Thyroid gland (tissue), 4 donors: ENCODE results near the gene PCDH8. TPM values are rescaled to one million over a fixed set of nuclear protein-coding genes. Genes with fewer than 3 reads are reported as not detected.
A peak's percentile ranks its signal among the peaks of the same experiment; 100 is the strongest.

ENCODE experiments used
- DNase-seq, 2 donors: peaks; one replicate each; pipeline ENCODE4 v3.0.0-alpha.2; 2019
- H3K27ac ChIP-seq, 3 donors: fragments of 200-600 bp; sonication (generic); 1 replicate in 2 of 3; 2 replicates in 1 of 3; pipeline ENCODE4 v1.5.1; 2016 to 2019; ENCODE audit warnings: mild to moderate bottlenecking in 1 of 3, moderate library complexity in 1 of 3
- H3K27me3 ChIP-seq: fragments of 200-600 bp; sonication (generic); one replicate; pipeline ENCODE4 v1.5.1; 2019
- H3K36me3 ChIP-seq, 2 donors: fragments of 200-600 bp; sonication (generic); one replicate each; pipeline ENCODE4 v1.5.1; 2016 to 2019
- H3K4me1 ChIP-seq, 2 donors: fragments of 200-600 bp; sonication (generic); one replicate each; pipeline ENCODE4 v1.5.1; 2017 to 2019
- H3K4me3 ChIP-seq, 3 donors: fragments of 200-600 bp; sonication (generic); replicated peaks in 1 of 3; 1 replicate in 2 of 3; 2 replicates in 1 of 3; pipeline ENCODE4 v1.5.1; 2016; ENCODE audit warnings: mild to moderate bottlenecking in 1 of 3
- H3K9me3 ChIP-seq: fragments of 200-600 bp; sonication (generic); one replicate; pipeline ENCODE4 v1.5.1; 2017
- CTCF ChIP-seq, 6 experiments: fragments of 200-600 bp in 3 of 6; fragments of 450-650 bp in 3 of 6; sonication (generic) in 3 of 6; IDR thresholded peaks; one replicate each; pipeline ENCODE4 v1.5.1; 2016 to 2019; ENCODE audit warnings: antibody characterized with exemption in 6 of 6, mild to moderate bottlenecking in 2 of 6, inconsistent platforms in 1 of 6, moderate library complexity in 1 of 6
- POLR2A ChIP-seq, 2 donors: fragments of 450-650 bp; IDR thresholded peaks; one replicate each; pipeline ENCODE4 v1.6.1; 2017; ENCODE audit warnings: antibody characterized with exemption in 2 of 2, mild to moderate bottlenecking in 2 of 2, moderate library complexity in 1 of 2
- WGBS, 2 donors: methylation state at CpG; one replicate each; pipeline ENCODE4 v1.1.5; 2017; 5-methylcytosine and 5-hydroxymethylcytosine counted together
- intact Hi-C: fragments of 100-400 bp; cut with DNase I; formaldehyde crosslinking; loops from one replicate; pipeline ENCODE4 v1.15.1; 2023
- total RNA-seq, 4 donors: library from RNA; depleted of rRNA; stranded (reverse); fragments of >200 nt; gene quantifications; one replicate each; pipeline ENCODE4 v1.2.3, GENCODE V29; 2016

Gene PCDH8
- 1 to 10 TPM in 2 of 4 donors, not detected in 2; 2.1 TPM for total RNA-seq

- Histone ChIP-seq H3K4me3 (no peak within 1 kb of the TSS), H3K36me3 (no peaks in the 10 kb centered on the region), H3K27ac (no peak within 1 kb of the TSS), H3K4me1 (peaks cover 13 to 35% of the 10 kb centered on the region in 2 donors), H3K27me3 (peaks cover 21% of the 10 kb centered on the region), H3K9me3 (no peaks in the 10 kb centered on the region)
- intact Hi-C loops = loop anchor here (5.0 to 10.0 kb wide), 3 partner anchors 119 to 354 kb away; no protein-coding TSS in a partner anchor
- TF ChIP-seq POLR2A (IDR thresholded peaks at IDR 0.05) (no peak), CTCF (IDR thresholded peaks at IDR 0.05) (no peak)
- no peak for DNase-seq
- 3 to 8% methylated on average over 36 to 38 of the region's 41 CpGs for WGBS, 2 donors
These were observed at the start of gene PCDH8 for GRCh38 chr13:52848455-52849195. Gene PCDH8, minus strand, starts transcription at chr13:52848640. Its CDS starts 204 bp downstream, at chr13:52848436.

- peak in 1 of 2 donors; percentile 18 for DNase-seq
- no peak overlapping the region for H3K27ac ChIP-seq
- peaks cover 8 to 30% of the 10 kb centered on the region in 2 donors for H3K4me1 ChIP-seq
- intact Hi-C loops = no loop called here
- H3K4me3 ChIP-seq = no peak overlapping the region
- TF ChIP-seq POLR2A (IDR thresholded peaks at IDR 0.05) (no peak), CTCF (IDR thresholded peaks at IDR 0.05) (peak in 2 of 6 experiments; percentile 28 to 32)
- no peaks in the 10 kb centered on the region for H3K36me3 ChIP-seq
- no peaks in the 10 kb centered on the region for H3K9me3 ChIP-seq
- 51 to 60% methylated on average over 8 of the region's 8 CpGs for WGBS, 2 donors
- H3K27me3 ChIP-seq = no peaks in the 10 kb centered on the region
These were observed 48.6 kb upstream of the PCDH8 start for GRCh38 chr13:52896827-52897659.

GRCh38 chr13:52894413-52894812, 46.0 kb upstream of the PCDH8 start:
- Histone ChIP-seq H3K4me3 (no peak overlapping the region), H3K4me1 (peaks cover 0 to 19% of the 10 kb centered on the region in 2 donors), H3K9me3 (no peaks in the 10 kb centered on the region), H3K27me3 (no peaks in the 10 kb centered on the region), H3K36me3 (no peaks in the 10 kb centered on the region), H3K27ac (no peak overlapping the region)
- 85 to 89% methylated on average over 5 of the region's 5 CpGs for WGBS, 2 donors
- TF ChIP-seq CTCF (IDR thresholded peaks at IDR 0.05) (no peak), POLR2A (IDR thresholded peaks at IDR 0.05) (no peak)
- DNase-seq = no peak
- intact Hi-C loops = no loop called here

GRCh38 chr13:52892925-52893324, 44.5 kb upstream of the PCDH8 start:
- Histone ChIP-seq H3K27ac (peak overlapping the region in 2 of 3 donors; percentile 15 to 60), H3K9me3 (no peaks in the 10 kb centered on the region), H3K27me3 (no peaks in the 10 kb centered on the region), H3K36me3 (no peaks in the 10 kb centered on the region), H3K4me3 (no peak overlapping the region), H3K4me1 (peaks cover 0 to 19% of the 10 kb centered on the region in 2 donors)
- peak; percentile 79 to 80 for DNase-seq
- intact Hi-C loops = no loop called here
- TF ChIP-seq CTCF (IDR thresholded peaks at IDR 0.05) = no peak
- no peak for TF ChIP-seq POLR2A (IDR thresholded peaks at IDR 0.05)
- 35 to 41% methylated on average over 4 of the region's 4 CpGs for WGBS, 2 donors
